ENCODE measurements around the gene PPP1R13B. TPM values are rescaled to one million over a fixed set of nuclear protein-coding genes. Genes with fewer than 3 reads are reported as not detected.

The PPP1R13B gene
- total RNA-seq, 1 experiment from 2014 or later = 26.5 TPM

- H3K27me3 ChIP-seq (ENCODE audit: insufficient read depth, low read depth) = no peaks in the 10 kb centered on the region
- peaks cover 50% of the 10 kb centered on the region for H4K20me1 ChIP-seq (ENCODE audit: insufficient read depth)
- no peak overlapping the region for H3K4me2 ChIP-seq
- ChIA-PET CTCF (no interaction called here), POLR2A (ENCODE audit: unreplicated experiment) (no interaction called here)
- peaks cover 31% of the 10 kb centered on the region for H3K36me3 ChIP-seq (ENCODE audit: low read depth)
- no peak for TF ChIP-seq EZH2 (IDR thresholded peaks at IDR 0.05; ENCODE audit: low read depth)
- TF ChIP-seq CTCF (conservative IDR thresholded peaks at IDR 0.05) = no peak
- H3K9me2 ChIP-seq (ENCODE audit: insufficient read depth) = no peaks in the 10 kb centered on the region
- intact Hi-C loops (cut with micrococcal nuclease; ENCODE audit: unreplicated experiment) = no loop called here
- H2AFZ ChIP-seq = no peak overlapping the region
- no peak for DNase-seq
- BruUV-seq (replicated peaks) = no TSS peak
- no peaks in the 10 kb centered on the region for H3K9me3 ChIP-seq (ENCODE audit: insufficient read depth, low read depth)
- H3K27ac ChIP-seq = no peak overlapping the region
- H3K79me2 ChIP-seq (ENCODE audit: low read depth) = no peaks in the 10 kb centered on the region
- peaks cover 15% of the 10 kb centered on the region for H3K4me1 ChIP-seq (replicated peaks; ENCODE audit: insufficient read depth)
- H3K4me3 ChIP-seq = no peak overlapping the region
- peaks cover 63% of the 10 kb centered on the region for H3F3A ChIP-seq (ENCODE audit: insufficient read depth, low read depth)
Measured at GRCh38 chr14:103697206-103697602, 150.2 kb downstream of the PPP1R13B start.

GRCh38 chr14:103696466-103697071, 150.8 kb downstream of the PPP1R13B start:
- Histone ChIP-seq H3K9me2 (ENCODE audit: insufficient read depth) (no peaks in the 10 kb centered on the region), H3K4me2 (no peak overlapping the region), H3K36me3 (ENCODE audit: low read depth) (peaks cover 36% of the 10 kb centered on the region), H3K27ac (no peak overlapping the region), H3K79me2 (ENCODE audit: low read depth) (no peaks in the 10 kb centered on the region), H3K9me3 (ENCODE audit: insufficient read depth, low read depth) (no peaks in the 10 kb centered on the region), H3K4me3 (no peak overlapping the region), H2AFZ (no peak overlapping the region), H3F3A (ENCODE audit: insufficient read depth, low read depth) (peaks cover 69% of the 10 kb centered on the region), H3K4me1 (replicated peaks; ENCODE audit: insufficient read depth) (peaks cover 15% of the 10 kb centered on the region), H4K20me1 (ENCODE audit: insufficient read depth) (peaks cover 56% of the 10 kb centered on the region), H3K27me3 (ENCODE audit: insufficient read depth, low read depth) (no peaks in the 10 kb centered on the region)
- TF ChIP-seq CTCF (conservative IDR thresholded peaks at IDR 0.05) = no peak
- TF ChIP-seq EZH2 (IDR thresholded peaks at IDR 0.05; ENCODE audit: low read depth) = no peak
- BruUV-seq (replicated peaks) = no TSS peak
- no peak for DNase-seq
- intact Hi-C loops (cut with micrococcal nuclease; ENCODE audit: unreplicated experiment) = no loop called here
- ChIA-PET POLR2A (ENCODE audit: unreplicated experiment) (interaction anchor here (0.5 to 0.6 kb wide), 2 partner anchors 35 to 132 kb away, joined by 7 to 8 read pairs; no protein-coding TSS in a partner anchor), CTCF (no interaction called here)

- Histone ChIP-seq H3K79me2 (ENCODE audit: low read depth) (no peaks in the 10 kb centered on the region), H3K4me1 (replicated peaks; ENCODE audit: insufficient read depth) (peaks cover 15% of the 10 kb centered on the region), H2AFZ (no peak overlapping the region), H3K4me2 (no peak overlapping the region), H3K9me2 (ENCODE audit: insufficient read depth) (no peaks in the 10 kb centered on the region), H3F3A (ENCODE audit: insufficient read depth, low read depth) (peaks cover 74% of the 10 kb centered on the region), H4K20me1 (ENCODE audit: insufficient read depth) (peaks cover 61% of the 10 kb centered on the region), H3K27ac (no peak overlapping the region), H3K36me3 (ENCODE audit: low read depth) (peaks cover 36% of the 10 kb centered on the region), H3K4me3 (no peak overlapping the region), H3K9me3 (ENCODE audit: insufficient read depth, low read depth) (no peaks in the 10 kb centered on the region), H3K27me3 (ENCODE audit: insufficient read depth, low read depth) (no peaks in the 10 kb centered on the region)
- ChIA-PET CTCF (no interaction called here), POLR2A (ENCODE audit: unreplicated experiment) (no interaction called here)
- TF ChIP-seq EZH2 (IDR thresholded peaks at IDR 0.05; ENCODE audit: low read depth) (no peak), CTCF (conservative IDR thresholded peaks at IDR 0.05) (no peak)
- intact Hi-C loops (cut with micrococcal nuclease; ENCODE audit: unreplicated experiment) = no loop called here
- no peak for DNase-seq
- BruUV-seq (replicated peaks) = no TSS peak
Measured at GRCh38 chr14:103696070-103696402, 151.3 kb downstream of the PPP1R13B start.

Data from PC-9 (cell line).